ENCODE measurements around the gene COL20A1.

Gene COL20A1

GRCh38 chr20:63261060-63261794 is 31.8 kb upstream of the COL20A1 start:
- DNase-seq (ENCODE audit: low read depth in 1 of 2, low spot score in 1 of 2): no peak

DNA sequence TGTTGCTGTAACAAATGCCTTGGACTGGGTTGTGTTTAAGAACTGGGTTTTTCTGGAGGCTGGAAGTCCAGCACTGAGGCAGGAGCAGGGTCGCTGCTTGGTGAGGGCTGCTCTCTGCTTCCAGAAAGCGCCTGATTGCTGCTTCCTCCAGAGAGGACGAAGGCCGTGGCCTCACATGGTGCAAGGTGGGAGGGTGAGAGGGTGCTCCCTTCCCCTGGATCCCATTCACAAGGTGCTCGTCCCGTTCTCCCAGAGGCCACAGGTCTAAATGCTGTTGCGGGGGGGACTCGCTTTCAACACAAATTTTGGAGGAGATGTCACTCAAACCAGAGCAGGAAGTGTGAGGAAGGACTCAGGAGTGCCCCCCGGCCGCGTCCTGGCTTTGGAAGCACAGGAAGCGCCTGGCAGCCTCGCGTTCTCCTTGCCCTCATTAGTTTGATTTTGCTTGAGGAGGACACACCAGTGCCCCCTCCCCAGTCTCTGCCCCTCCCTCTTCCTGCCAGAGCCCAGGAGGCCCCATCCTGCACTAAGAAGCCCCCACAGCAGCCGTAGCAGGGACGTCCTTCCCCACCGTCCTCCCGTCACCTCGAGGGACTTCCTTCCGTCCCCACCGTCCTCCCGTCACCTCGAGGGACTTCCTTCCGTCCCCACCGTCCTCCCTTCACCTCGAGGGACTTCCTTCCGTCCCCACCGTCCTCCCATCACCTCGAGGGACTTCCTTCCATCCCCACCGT is 31.0 kb upstream of the COL20A1 start:
- DNase-seq (ENCODE audit: low read depth in 1 of 2, low spot score in 1 of 2): no peak

DNA sequence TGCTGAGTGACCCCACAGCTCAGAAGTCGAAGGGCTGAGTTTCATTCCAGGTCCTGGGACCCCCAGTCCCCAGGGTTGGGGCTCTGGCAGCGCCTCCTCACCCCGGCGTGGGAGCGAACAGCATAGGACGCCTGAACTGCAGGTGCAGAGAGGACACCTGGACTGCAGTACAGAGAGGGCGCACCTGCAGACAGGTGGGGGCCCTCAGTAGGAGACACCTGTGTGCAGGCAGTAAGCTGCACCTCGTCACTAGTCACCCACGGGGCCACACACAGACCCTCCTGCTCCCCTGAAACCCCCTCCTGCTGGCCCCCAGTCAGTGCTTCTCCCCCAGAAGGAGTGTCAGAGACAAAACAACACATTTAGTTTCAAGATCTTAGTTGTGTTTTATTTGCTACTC is 30.1 kb upstream of the COL20A1 start:
- DNase-seq (ENCODE audit: low read depth in 1 of 2, low spot score in 1 of 2): no peak

GRCh38 chr20:63264000-63264399 is 29.0 kb upstream of the COL20A1 start:
- no peak for DNase-seq (ENCODE audit: low read depth in 1 of 2, low spot score in 1 of 2)

GRCh38 chr20:63264519-63264918 is 28.5 kb upstream of the COL20A1 start:
- DNase-seq (ENCODE audit: low read depth in 1 of 2, low spot score in 1 of 2): no peak

- DNase-seq (ENCODE audit: low read depth in 1 of 2, low spot score in 1 of 2): no peak
These were observed 27.0 kb upstream of the COL20A1 start for GRCh38 chr20:63265891-63266515.

DNA sequence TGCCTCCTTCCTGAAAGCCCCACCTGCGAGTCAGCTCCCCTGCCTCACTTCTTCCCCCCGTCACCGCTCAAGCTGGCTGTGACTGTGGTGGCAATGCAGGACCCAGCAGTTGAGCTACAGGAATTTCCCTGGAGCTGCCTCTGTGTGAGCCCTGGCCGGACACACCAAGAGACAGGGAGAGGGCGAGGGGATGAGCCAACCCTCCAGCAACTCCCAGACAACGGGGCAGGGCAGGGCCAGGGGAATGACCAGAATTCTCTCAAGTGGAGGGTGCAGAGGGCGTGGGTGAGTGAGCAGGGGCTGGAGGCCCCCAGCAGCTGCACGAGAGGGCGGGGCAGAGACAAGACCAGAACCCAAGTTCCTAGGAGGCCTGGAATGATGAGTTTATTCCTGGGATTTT is 25.3 kb upstream of the COL20A1 start:
- DNase-seq (ENCODE audit: low read depth in 1 of 2, low spot score in 1 of 2): no peak

DNA sequence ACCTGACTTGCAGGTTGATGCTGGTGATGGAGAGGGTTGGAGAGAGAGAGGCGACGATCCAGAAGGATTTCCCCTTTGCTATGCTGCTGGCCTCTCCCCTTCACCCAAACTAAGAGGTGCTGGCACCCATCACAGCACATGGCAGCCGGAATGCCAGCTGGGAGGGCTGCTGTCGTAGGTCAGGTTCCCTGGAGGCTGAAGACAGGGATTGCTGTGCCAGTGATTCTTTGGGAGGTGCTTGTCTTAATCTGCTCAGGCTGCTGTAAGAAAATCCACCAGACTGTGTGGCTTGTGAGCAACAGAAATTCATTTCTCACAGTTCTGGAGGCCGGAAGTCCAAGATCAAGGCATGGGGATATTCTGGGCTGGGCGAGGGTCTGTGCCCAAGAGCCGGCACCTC is 24.7 kb upstream of the COL20A1 start:
- DNase-seq (ENCODE audit: low read depth in 1 of 2, low spot score in 1 of 2): no peak

- no peak for DNase-seq (ENCODE audit: low read depth in 1 of 2, low spot score in 1 of 2)
These were observed 24.1 kb upstream of the COL20A1 start for GRCh38 chr20:63268671-63269439.

GRCh38 chr20:63269724-63270123 is 23.3 kb upstream of the COL20A1 start:
- no peak for DNase-seq (ENCODE audit: low read depth in 1 of 2, low spot score in 1 of 2)

DNA sequence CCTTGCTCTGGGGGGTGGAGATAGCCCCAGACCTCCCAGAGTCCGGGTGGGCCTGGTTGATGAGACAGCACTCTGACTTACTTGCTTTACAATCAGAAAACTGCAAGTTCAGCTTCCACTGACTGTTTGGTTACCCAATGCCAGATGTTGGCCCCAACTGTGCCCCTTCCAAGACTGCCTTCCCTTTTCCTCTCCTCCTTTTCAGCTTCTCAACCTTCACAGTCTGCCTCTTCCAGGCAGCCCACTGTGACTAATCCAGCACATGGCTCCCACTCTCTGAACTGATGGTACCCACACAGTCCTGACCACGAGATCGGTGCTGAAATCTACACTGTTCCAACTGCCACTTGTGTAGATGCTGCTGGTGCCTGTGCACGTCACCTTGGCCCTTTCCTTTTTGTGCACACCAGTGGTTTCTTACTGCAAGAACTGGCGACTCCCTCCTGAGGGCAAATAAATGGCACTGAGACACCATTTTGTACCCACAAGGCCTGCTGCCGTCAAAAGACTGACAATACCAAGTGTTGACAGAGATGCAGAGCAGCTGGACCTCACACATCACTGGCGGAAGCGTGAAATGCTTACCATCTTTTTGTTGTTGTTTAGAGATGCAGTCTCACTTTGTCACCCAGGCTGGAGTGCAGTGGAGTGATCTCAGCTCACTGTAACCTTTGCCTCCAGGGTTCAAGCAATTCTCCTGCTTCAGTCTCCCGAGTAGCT is 22.2 kb upstream of the COL20A1 start:
- DNase-seq (ENCODE audit: low read depth in 1 of 2, low spot score in 1 of 2): no peak

DNA sequence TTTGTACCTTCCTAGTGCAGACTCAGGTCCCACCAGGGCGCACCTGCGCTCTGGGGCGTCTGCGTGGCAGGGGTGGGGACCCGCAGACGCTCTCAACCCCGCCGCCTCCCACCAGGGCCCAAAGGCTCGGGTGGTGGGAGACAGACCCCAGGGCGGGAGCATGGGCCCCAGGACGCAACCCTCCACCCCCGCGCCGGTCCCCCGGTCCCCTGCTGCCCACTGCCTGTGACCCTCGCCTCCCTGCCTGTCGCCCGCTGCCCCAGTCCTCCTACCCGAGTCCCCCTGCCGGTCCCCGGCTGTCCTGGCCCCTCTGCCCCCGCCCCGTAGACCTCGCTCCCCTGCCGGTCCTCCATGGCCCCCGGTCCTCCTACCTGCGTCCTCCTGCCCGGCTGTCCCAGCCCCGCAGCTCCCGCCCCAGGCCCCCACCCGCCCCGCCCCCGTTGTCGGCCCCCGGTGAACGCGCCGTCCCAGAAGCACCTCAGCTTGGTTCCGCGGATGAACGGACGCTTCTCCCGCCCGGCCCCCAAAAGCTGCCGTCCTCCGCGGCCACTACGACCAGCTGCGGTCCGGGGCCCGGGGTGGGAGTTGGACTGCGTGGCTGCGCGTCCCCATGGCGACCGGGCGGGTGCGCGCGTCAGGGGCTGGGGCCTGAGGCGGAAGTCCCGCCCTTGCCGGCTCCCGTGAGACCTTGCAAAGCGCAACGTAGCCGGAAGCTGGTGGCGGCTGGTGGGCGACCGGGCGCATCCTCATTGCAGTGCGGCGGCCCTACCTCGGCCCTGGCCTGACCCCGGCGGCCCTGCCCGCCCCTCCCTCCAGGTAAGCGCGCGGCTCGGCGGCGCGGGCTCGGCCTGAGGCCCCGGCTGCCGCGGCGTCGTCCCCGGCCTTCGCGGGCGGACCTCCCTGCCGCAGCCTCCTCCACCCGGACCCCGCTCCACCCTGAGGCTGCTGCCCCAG is 20.6 kb upstream of the COL20A1 start, which contains the start of gene ARFGAP1:
Gene ARFGAP1 (plus strand): TSS at position 709 of the 954 bp plus-strand sequence. CDS start 2,768 bp downstream, outside the sequence.
- DNase-seq (ENCODE audit: low read depth in 1 of 2, low spot score in 1 of 2): peak; percentile 71 to 82

- DNase-seq (ENCODE audit: low read depth in 1 of 2, low spot score in 1 of 2): no peak
These were observed 19.9 kb upstream of the COL20A1 start for GRCh38 chr20:63273059-63273579.

GRCh38 chr20:63273635-63274380 is 19.2 kb upstream of the COL20A1 start:
- DNase-seq (ENCODE audit: low read depth in 1 of 2, low spot score in 1 of 2): no peak

DNA sequence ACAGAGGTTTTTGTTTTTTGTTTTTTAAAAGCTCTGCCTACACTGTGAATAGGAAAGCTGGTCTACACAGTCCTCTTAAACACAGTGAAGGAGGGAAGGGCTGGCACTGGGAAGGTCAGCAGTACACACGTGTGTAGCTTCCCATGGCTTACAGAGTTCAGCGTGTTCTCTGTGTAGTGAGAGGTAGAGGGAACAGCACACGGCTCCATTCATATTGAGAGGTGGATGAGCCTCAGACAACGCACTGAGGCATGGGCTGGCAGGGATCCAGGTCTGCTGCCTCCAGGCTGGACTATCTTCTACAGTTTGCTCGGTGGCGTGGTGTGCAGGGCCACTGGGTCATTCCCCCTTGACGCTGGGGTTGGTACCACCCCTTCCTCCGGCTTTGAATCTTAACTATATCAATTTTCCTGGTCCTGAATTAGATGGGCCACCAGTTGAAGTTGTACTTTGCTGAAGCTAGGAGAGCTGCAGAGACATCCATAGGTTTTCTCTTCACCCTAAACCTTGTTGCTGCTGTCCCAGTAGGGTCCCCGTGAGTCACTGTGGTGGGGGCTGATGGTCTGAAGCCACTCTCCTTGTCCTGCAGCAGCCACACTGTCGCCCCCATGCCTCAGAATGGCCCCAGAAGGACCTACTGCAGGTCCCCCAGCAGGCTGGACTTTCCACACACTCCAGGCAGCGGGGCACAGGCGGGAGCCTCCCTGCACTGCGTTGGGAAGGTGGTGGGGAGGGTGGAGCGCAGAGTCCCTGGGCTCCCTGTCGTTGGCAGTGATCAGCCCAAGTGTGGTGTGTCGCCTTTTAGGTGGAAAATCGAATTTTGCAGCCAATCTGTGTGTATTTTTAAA is 18.4 kb upstream of the COL20A1 start:
- no peak for DNase-seq (ENCODE audit: low read depth in 1 of 2, low spot score in 1 of 2)

- no peak for DNase-seq (ENCODE audit: low read depth in 1 of 2, low spot score in 1 of 2)
These were observed 17.2 kb upstream of the COL20A1 start for GRCh38 chr20:63275825-63276224.

- no peak for DNase-seq (ENCODE audit: low read depth in 1 of 2, low spot score in 1 of 2)
These were observed 16.0 kb upstream of the COL20A1 start for GRCh38 chr20:63276956-63277355.
